Keratinocyte (primary cell): ENCODE results near the gene FSIP1. TPM values are rescaled to one million over a fixed set of nuclear protein-coding genes. Genes with fewer than 3 reads are reported as not detected.
A peak's percentile ranks its signal among the peaks of the same experiment; 100 is the strongest.

Experiments
- DNase-seq: peaks from one replicate; pipeline ENCODE4 v3.0.0-alpha.2; 2011; ENCODE audit warnings: low read depth, missing footprints, low spot score
- FAIRE-seq: peaks from 2 replicates; lab custom pipeline; 2011; peaks lifted over from hg19 to GRCh38; lab: Jason Lieb, UNC
- H2AFZ ChIP-seq: 2 replicates; pipeline ENCODE4 v1.6.0; 2012; ENCODE audit warnings: low read length, control low read depth, inconsistent platforms; ENCODE audit not compliant: control insufficient read depth
- H3K27ac ChIP-seq: 2 replicates; pipeline ENCODE4 v1.5.1; 2011; ENCODE audit warnings: low read length; ENCODE audit not compliant: control insufficient read depth, insufficient read depth
- H3K27me3 ChIP-seq: 3 replicates; pipeline ENCODE4 v1.6.0; 2011; ENCODE audit warnings: low read length; ENCODE audit not compliant: control insufficient read depth, insufficient read depth; ENCODE audit errors: extremely low read depth
- H3K36me3 ChIP-seq, 2 experiments: 2 replicates in 1 of 2; 3 replicates in 1 of 2; pipeline ENCODE4 v1.5.1; 2011; ENCODE audit warnings: low read length in 2 of 2, mild to moderate bottlenecking in 1 of 2; ENCODE audit not compliant: control insufficient read depth in 2 of 2, insufficient read depth in 2 of 2; ENCODE audit errors: extremely low read depth in 1 of 2
- H3K4me1 ChIP-seq: 3 replicates; pipeline ENCODE4 v1.5.1; 2011; ENCODE audit warnings: low read length; ENCODE audit not compliant: control insufficient read depth, insufficient read depth; ENCODE audit errors: extremely low read depth
- H3K4me2 ChIP-seq: 3 replicates; pipeline ENCODE4 v1.6.0; 2011; ENCODE audit warnings: low read depth, low read length; ENCODE audit not compliant: control insufficient read depth, insufficient read depth; ENCODE audit errors: extremely low read depth
- H3K4me3 ChIP-seq, 3 experiments: fragments of 200-600 bp in 1 of 3; sonication (generic) in 1 of 3; 2 replicates in 2 of 3; 3 replicates in 1 of 3; pipeline ENCODE4 v1.5.1; 2011 to 2016; ENCODE audit warnings: low read length in 3 of 3, mild to moderate bottlenecking in 3 of 3, control low read depth in 2 of 3, inconsistent platforms in 1 of 3, low read depth in 1 of 3, mixed read lengths in 1 of 3, mixed run types in 1 of 3, moderate library complexity in 1 of 3; ENCODE audit not compliant: control insufficient read depth in 2 of 3, insufficient read depth in 2 of 3; ENCODE audit errors: extremely low read depth in 1 of 3
- H3K79me2 ChIP-seq: 2 replicates; pipeline ENCODE4 v1.6.0; 2012; ENCODE audit warnings: low read length; ENCODE audit not compliant: control insufficient read depth, insufficient read depth
- H3K9ac ChIP-seq: 3 replicates; pipeline ENCODE4 v1.6.0; 2011; ENCODE audit warnings: low read length; ENCODE audit not compliant: control insufficient read depth, insufficient read depth; ENCODE audit errors: extremely low read depth
- H3K9me1 ChIP-seq: 3 replicates; pipeline ENCODE4 v1.6.0; 2011; ENCODE audit warnings: low read length; ENCODE audit not compliant: control insufficient read depth, insufficient read depth; ENCODE audit errors: extremely low read depth
- H3K9me3 ChIP-seq: 2 replicates; pipeline ENCODE4 v1.5.1; 2012; ENCODE audit warnings: low read depth, low read length; ENCODE audit not compliant: control insufficient read depth
- H4K20me1 ChIP-seq: 3 replicates; pipeline ENCODE4 v1.6.0; 2011; ENCODE audit warnings: low read length; ENCODE audit not compliant: control insufficient read depth, insufficient read depth; ENCODE audit errors: extremely low read depth
- EZH2 ChIP-seq: IDR thresholded peaks from one replicate; pipeline ENCODE4 v1.6.1; 2012; ENCODE audit warnings: inconsistent platforms, mild to moderate bottlenecking, low read length, moderate library complexity
- dilution Hi-C: fragments of 300-500 bp; cut with MboI; formaldehyde crosslinking; loops from one replicate; pipeline ENCODE4 v1.7.0; 2020; ENCODE audit warnings: low sequenced_read_pairs; ENCODE audit not compliant: extremely low pct_ligation_motif_present
- polyA plus RNA-seq, 5 experiments: library from polyadenylated mRNA; depleted of rRNA in 3 of 5; stranded (reverse) in 3 of 5; stranded (forward) in 1 of 5; unstranded in 1 of 5; fragments of >200 nt; gene quantifications; 1 replicate in 1 of 5; 2 replicates in 3 of 5; 3 replicates in 1 of 5; pipeline versions ENCODE4 v1.2.1 to v1.2.3, GENCODE V29; 2011 to 2012; ENCODE audit warnings: missing spikeins in 2 of 5, low read depth in 1 of 5, low replicate concordance in 1 of 5
- TF ChIP-seq, protein P1 (sequence below), 3 experiments: IDR thresholded peaks in 1 of 3; conservative IDR thresholded peaks in 1 of 3; optimal IDR thresholded peaks in 1 of 3; 2 replicates in 2 of 3; 3 replicates in 1 of 3; pipeline versions ENCODE3 to v1.5.1; 2011; ENCODE audit warnings: low read length in 3 of 3, mild to moderate bottlenecking in 3 of 3, moderate library complexity in 2 of 3, control low read depth in 1 of 3, inconsistent platforms in 1 of 3; ENCODE audit not compliant: insufficient read depth in 2 of 3; ENCODE audit errors: extremely low read depth in 1 of 3

Gene FSIP1
- polyA plus RNA-seq, 1 donor (not counting 4 experiments of a cell fraction or from before 2014, with no cell fraction given) = 1.5 TPM

DNA sequence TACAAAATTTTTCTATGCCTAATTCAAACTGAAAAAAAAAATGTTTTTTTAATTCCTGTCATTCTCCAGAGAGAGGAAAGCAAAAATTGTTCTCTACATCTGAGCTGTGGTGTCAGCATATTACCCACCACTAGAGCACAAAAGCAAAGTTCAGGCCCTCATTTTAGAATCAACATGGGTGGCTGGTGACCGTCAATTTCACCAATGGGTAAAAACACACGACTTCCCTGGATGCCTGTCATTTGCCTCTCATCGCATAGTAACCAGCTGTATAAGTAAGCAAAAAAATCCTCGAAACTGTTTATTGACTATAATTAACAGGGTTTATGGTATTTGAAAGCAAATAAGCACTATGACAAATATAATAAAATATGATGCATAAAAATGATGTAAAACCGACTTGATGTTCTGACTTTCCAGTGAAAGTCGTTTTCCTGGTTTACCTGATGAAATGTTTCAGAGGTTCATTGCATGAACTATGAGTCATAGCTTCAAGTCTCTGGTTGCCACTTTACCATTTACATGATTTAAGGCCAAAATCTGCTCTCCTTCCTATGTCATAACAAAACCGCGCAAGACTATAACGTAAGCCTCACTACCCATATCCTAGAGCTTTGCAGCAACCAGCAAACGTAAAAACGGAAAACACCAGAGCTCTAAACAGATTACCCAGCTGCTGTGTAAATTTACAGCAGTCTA lies 141.3 kb downstream of the FSIP1 start:
- Histone ChIP-seq H3K4me2 (peak overlapping the region; percentile 90), H3K27ac (peak overlapping the region; percentile 94), H3K4me1 (peaks cover 41% of the 10 kb centered on the region), H3K36me3 (no peaks in the 10 kb centered on the region), H4K20me1 (no peaks in the 10 kb centered on the region), H2AFZ (peak overlapping the region; percentile 32), H3K9me3 (no peaks in the 10 kb centered on the region), H3K9me1 (no peaks in the 10 kb centered on the region), H3K9ac (peak overlapping the region; percentile 67), H3K79me2 (no peaks in the 10 kb centered on the region), H3K4me3 (peak overlapping the region in 2 of 3 experiments; percentile 45 to 48), H3K27me3 (no peaks in the 10 kb centered on the region)
- FAIRE-seq = peak; percentile 97
- DNase-seq = peak; percentile 92
- TF ChIP-seq, protein P1, sequence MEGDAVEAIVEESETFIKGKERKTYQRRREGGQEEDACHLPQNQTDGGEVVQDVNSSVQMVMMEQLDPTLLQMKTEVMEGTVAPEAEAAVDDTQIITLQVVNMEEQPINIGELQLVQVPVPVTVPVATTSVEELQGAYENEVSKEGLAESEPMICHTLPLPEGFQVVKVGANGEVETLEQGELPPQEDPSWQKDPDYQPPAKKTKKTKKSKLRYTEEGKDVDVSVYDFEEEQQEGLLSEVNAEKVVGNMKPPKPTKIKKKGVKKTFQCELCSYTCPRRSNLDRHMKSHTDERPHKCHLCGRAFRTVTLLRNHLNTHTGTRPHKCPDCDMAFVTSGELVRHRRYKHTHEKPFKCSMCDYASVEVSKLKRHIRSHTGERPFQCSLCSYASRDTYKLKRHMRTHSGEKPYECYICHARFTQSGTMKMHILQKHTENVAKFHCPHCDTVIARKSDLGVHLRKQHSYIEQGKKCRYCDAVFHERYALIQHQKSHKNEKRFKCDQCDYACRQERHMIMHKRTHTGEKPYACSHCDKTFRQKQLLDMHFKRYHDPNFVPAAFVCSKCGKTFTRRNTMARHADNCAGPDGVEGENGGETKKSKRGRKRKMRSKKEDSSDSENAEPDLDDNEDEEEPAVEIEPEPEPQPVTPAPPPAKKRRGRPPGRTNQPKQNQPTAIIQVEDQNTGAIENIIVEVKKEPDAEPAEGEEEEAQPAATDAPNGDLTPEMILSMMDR (optimal IDR thresholded peaks at IDR 0.05 in 1 of 3, IDR thresholded peaks at IDR 0.05 in 1 of 3, conservative IDR thresholded peaks at IDR 0.05 in 1 of 3; ENCODE audit: extremely low read depth in 1 of 3, insufficient read depth in 2 of 3, low read length in 3 of 3) = peak in 1 of 3 experiments; percentile 28
- TF ChIP-seq EZH2 = no peak
- dilution Hi-C loops = loop anchor here (25.0 kb wide), 1 partner anchor 121 kb away; no protein-coding TSS in a partner anchor

GRCh38 chr15:39640665-39641064 lies 142.0 kb downstream of the FSIP1 start:
- TF ChIP-seq EZH2 = no peak
- TF ChIP-seq, protein P1 (optimal IDR thresholded peaks at IDR 0.05 in 1 of 3, IDR thresholded peaks at IDR 0.05 in 1 of 3, conservative IDR thresholded peaks at IDR 0.05 in 1 of 3; ENCODE audit: extremely low read depth in 1 of 3, insufficient read depth in 2 of 3, low read length in 3 of 3) = no peak
- H3K4me2 ChIP-seq = peak overlapping the region; percentile 90
- no peaks in the 10 kb centered on the region for H3K9me1 ChIP-seq
- no peaks in the 10 kb centered on the region for H3K27me3 ChIP-seq
- H3K4me3 ChIP-seq = no peak overlapping the region
- dilution Hi-C loops = loop anchor here (25.0 kb wide), 1 partner anchor 122 kb away; no protein-coding TSS in a partner anchor
- peak; percentile 43 for FAIRE-seq
- H3K9me3 ChIP-seq = no peaks in the 10 kb centered on the region
- no peak overlapping the region for H2AFZ ChIP-seq
- no peaks in the 10 kb centered on the region for H4K20me1 ChIP-seq
- no peak overlapping the region for H3K9ac ChIP-seq
- H3K36me3 ChIP-seq = no peaks in the 10 kb centered on the region
- peak overlapping the region; percentile 94 for H3K27ac ChIP-seq
- no peaks in the 10 kb centered on the region for H3K79me2 ChIP-seq
- H3K4me1 ChIP-seq = peaks cover 41% of the 10 kb centered on the region
- DNase-seq = no peak
